GM12878 (cell line): ENCODE results near the gene POU2AF1. TPM values are rescaled to one million over a fixed set of nuclear protein-coding genes. Genes with fewer than 3 reads are reported as not detected.

Experiments used
- BCL11A ChIP-seq: IDR thresholded peaks from 2 replicates; pipeline ENCODE4 v1.6.1; 2011; ENCODE audit warnings: low read depth, low read length
- BHLHE40 ChIP-seq, 2 experiments: fragments of 450-650 bp in 1 of 2; IDR thresholded peaks; 2 replicates each; pipeline ENCODE4 v1.6.1; 2011 to 2017; ENCODE audit warnings: low read depth in 2 of 2, borderline replicate concordance in 1 of 2, improper control_type of control experiment in 1 of 2, low read length in 1 of 2, mild to moderate bottlenecking in 1 of 2
- CBX3 ChIP-seq: fragments of 200-600 bp; sonication (generic); IDR thresholded peaks from 2 replicates; pipeline ENCODE4 v1.6.1; 2016; ENCODE audit warnings: low read depth, borderline replicate concordance
- DPF2 ChIP-seq: fragments of 450-650 bp; IDR thresholded peaks from 2 replicates; pipeline ENCODE4 v1.6.1; 2017; ENCODE audit warnings: mild to moderate bottlenecking
- EED ChIP-seq: sonication (generic); IDR thresholded peaks from 2 replicates; pipeline ENCODE4 v1.6.1; 2016; ENCODE audit warnings: antibody characterized with exemption, low read depth
- ETV6 ChIP-seq, 2 experiments: fragments of 450-650 bp in 1 of 2; IDR thresholded peaks in 1 of 2; conservative IDR thresholded peaks in 1 of 2; 2 replicates each; pipeline ENCODE4 v1.6.1; 2014; ENCODE audit warnings: antibody characterized with exemption in 1 of 2, borderline replicate concordance in 1 of 2, low read depth in 1 of 2, mild to moderate bottlenecking in 1 of 2, moderate library complexity in 1 of 2
- HDAC2 ChIP-seq: fragments of 200-600 bp; sonication (generic); IDR thresholded peaks from 2 replicates; pipeline ENCODE4 v1.6.1; 2017
- HDAC6 ChIP-seq: fragments of 200-600 bp; sonication (generic); IDR thresholded peaks from one replicate; pipeline ENCODE4 v1.8.0; 2017; ENCODE audit warnings: antibody characterized with exemption; ENCODE audit not compliant: unreplicated experiment
- HDGF ChIP-seq: fragments of 450-650 bp; IDR thresholded peaks from 2 replicates; pipeline ENCODE4 v1.6.1; 2016; ENCODE audit warnings: antibody characterized with exemption
- IKZF2 ChIP-seq, 2 experiments: fragments of 450-650 bp; IDR thresholded peaks; 2 replicates each; pipeline ENCODE4 v1.6.1; 2017; ENCODE audit warnings: mild to moderate bottlenecking in 2 of 2, moderate library complexity in 2 of 2
- IRF4 ChIP-seq: IDR thresholded peaks from 2 replicates; pipeline ENCODE4 v1.6.1; 2011; ENCODE audit warnings: low read depth, low read length
- JUND ChIP-seq: IDR thresholded peaks from 2 replicates; pipeline ENCODE4 v1.6.1; 2012; ENCODE audit warnings: low read depth, mild to moderate bottlenecking, low read length, improper control_type of control experiment, moderate library complexity
- MXI1 ChIP-seq: fragments of 150-350 bp; IDR thresholded peaks from 2 replicates; pipeline ENCODE4 v1.6.1; 2011; ENCODE audit warnings: low read depth, mild to moderate bottlenecking, inconsistent platforms, low read length, improper control_type of control experiment
- POLR2A ChIP-seq: IDR thresholded peaks from 2 replicates; pipeline ENCODE4 v1.6.1; 2011; ENCODE audit warnings: low read depth, mild to moderate bottlenecking, low read length
- RAD21 ChIP-seq: IDR thresholded peaks from 2 replicates; pipeline ENCODE4 v1.6.1; 2011; ENCODE audit warnings: mild to moderate bottlenecking, low read depth, low read length, moderate library complexity; ENCODE audit not compliant: insufficient read depth
- SKIL ChIP-seq: fragments of 450-650 bp; IDR thresholded peaks from 2 replicates; pipeline ENCODE4 v1.6.1; 2017; ENCODE audit warnings: mild to moderate bottlenecking, low read depth, inconsistent platforms; ENCODE audit not compliant: poor library complexity, severe bottlenecking
- USF1 ChIP-seq: IDR thresholded peaks from 2 replicates; pipeline ENCODE4 v1.6.1; 2011; ENCODE audit warnings: borderline replicate concordance, low read depth, mild to moderate bottlenecking, moderate library complexity, mixed read lengths, low read length; ENCODE audit not compliant: insufficient read depth; ENCODE audit errors: extremely low read length
- YY1 ChIP-seq: IDR thresholded peaks from 2 replicates; pipeline ENCODE4 v1.6.1; 2011; ENCODE audit warnings: low read depth, mild to moderate bottlenecking, low read length
- ZNF24 ChIP-seq: fragments of 450-650 bp; IDR thresholded peaks from 2 replicates; pipeline ENCODE4 v1.6.1; 2017; ENCODE audit warnings: antibody characterized with exemption, mild to moderate bottlenecking
- polyA plus RNA-seq, 11 experiments: library from polyadenylated mRNA; depleted of rRNA in 4 of 11; unstranded in 6 of 11; stranded (reverse) in 5 of 11; fragments of >200 nt; fragmentation: Nextera tagmentation in 4 of 11; fragmentation: Illumina TruSeq in 1 of 11; extraction: Ambion mirVana in 4 of 11; extraction: Trizol in 1 of 11; gene quantifications; 1 replicate in 1 of 11; 2 replicates in 10 of 11; pipeline versions ENCODE4 v1.2.1 to v1.2.3, GENCODE V29; 2011 to 2016; ENCODE audit warnings: inconsistent platforms in 2 of 11, missing spikeins in 2 of 11, low read depth in 1 of 11
- total RNA-seq, 4 experiments: library from RNA; depleted of rRNA in 3 of 4; stranded (reverse); fragments of >200 nt in 3 of 4; fragmentation: Illumina TruSeq in 1 of 4; extraction: Trizol in 1 of 4; gene quantifications; 2 replicates each; pipeline versions ENCODE4 v1.2.1 to v1.2.3, GENCODE V29; 2013 to 2021
- TF ChIP-seq, protein P1 (sequence below): IDR thresholded peaks from 2 replicates; pipeline ENCODE4 v1.6.1; 2011; ENCODE audit warnings: mild to moderate bottlenecking, low read depth, low read length, moderate library complexity; ENCODE audit not compliant: insufficient replicate concordance
- TF ChIP-seq, protein P2 (sequence below): fragments of 450-650 bp; IDR thresholded peaks from 2 replicates; pipeline ENCODE4 v1.6.1; 2017; ENCODE audit warnings: low read depth, mild to moderate bottlenecking, moderate library complexity
- TF ChIP-seq, protein P3 (sequence below): fragments of 450-650 bp; IDR thresholded peaks from 2 replicates; pipeline ENCODE4 v1.6.1; 2017; ENCODE audit warnings: borderline replicate concordance

The POU2AF1 gene
- total and polyA plus RNA-seq, 10 of the 15 experiments (the other 5 are each of a cell fraction or from before 2014, with no cell fraction given) = 13.1 to 169 (median 75.5) TPM

GRCh38 chr11:111409915-111410314 is 30.8 kb upstream of the POU2AF1 start (continued):
- TF ChIP-seq, protein P1, sequence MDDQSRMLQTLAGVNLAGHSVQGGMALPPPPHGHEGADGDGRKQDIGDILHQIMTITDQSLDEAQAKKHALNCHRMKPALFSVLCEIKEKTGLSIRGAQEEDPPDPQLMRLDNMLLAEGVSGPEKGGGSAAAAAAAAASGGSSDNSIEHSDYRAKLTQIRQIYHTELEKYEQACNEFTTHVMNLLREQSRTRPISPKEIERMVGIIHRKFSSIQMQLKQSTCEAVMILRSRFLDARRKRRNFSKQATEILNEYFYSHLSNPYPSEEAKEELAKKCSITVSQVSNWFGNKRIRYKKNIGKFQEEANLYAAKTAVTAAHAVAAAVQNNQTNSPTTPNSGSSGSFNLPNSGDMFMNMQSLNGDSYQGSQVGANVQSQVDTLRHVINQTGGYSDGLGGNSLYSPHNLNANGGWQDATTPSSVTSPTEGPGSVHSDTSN = no peak
- TF ChIP-seq POLR2A (no peak), JUND (peak; percentile 72; the same call in 1 of the 2 replicates), DPF2 (peak; percentile 34; the same call in 1 of the 2 replicates), CBX3 (no peak), HDAC6 (no peak), IRF4 (peak; percentile 79), HDGF (no peak), ETV6 (conservative IDR thresholded peaks at IDR 0.05 in 1 of 2, IDR thresholded peaks at IDR 0.05 in 1 of 2; ENCODE audit: borderline replicate concordance in 1 of 2, low read depth in 1 of 2) (peak in 1 of 2 experiments; percentile 73; a peak in 1 of 4 replicates), HDAC2 (no peak), BHLHE40 (IDR thresholded peaks at IDR 0.05; ENCODE audit: borderline replicate concordance in 1 of 2, low read depth in 2 of 2, low read length in 1 of 2) (0 out of 4 replicates have a peak, but pooled peaks of 1 of the 2 experiments have one; percentile 13), MXI1 (no peak), RAD21 (no peak), EED (peak; percentile 78), USF1 (no peak), SKIL (peak; percentile 23), YY1 (0 out of 2 replicates have a peak, but pooled peaks have one; percentile 17), ZNF24 (no peak), BCL11A (peak; percentile 66; the same call in 1 of the 2 replicates), IKZF2 (IDR thresholded peaks at IDR 0.05) (peak in 1 of 2 experiments; percentile 49; a peak in 3 of 4 replicates)
- TF ChIP-seq, protein P2, sequence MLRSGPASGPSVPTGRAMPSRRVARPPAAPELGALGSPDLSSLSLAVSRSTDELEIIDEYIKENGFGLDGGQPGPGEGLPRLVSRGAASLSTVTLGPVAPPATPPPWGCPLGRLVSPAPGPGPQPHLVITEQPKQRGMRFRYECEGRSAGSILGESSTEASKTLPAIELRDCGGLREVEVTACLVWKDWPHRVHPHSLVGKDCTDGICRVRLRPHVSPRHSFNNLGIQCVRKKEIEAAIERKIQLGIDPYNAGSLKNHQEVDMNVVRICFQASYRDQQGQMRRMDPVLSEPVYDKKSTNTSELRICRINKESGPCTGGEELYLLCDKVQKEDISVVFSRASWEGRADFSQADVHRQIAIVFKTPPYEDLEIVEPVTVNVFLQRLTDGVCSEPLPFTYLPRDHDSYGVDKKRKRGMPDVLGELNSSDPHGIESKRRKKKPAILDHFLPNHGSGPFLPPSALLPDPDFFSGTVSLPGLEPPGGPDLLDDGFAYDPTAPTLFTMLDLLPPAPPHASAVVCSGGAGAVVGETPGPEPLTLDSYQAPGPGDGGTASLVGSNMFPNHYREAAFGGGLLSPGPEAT = no peak
- TF ChIP-seq, protein P3, sequence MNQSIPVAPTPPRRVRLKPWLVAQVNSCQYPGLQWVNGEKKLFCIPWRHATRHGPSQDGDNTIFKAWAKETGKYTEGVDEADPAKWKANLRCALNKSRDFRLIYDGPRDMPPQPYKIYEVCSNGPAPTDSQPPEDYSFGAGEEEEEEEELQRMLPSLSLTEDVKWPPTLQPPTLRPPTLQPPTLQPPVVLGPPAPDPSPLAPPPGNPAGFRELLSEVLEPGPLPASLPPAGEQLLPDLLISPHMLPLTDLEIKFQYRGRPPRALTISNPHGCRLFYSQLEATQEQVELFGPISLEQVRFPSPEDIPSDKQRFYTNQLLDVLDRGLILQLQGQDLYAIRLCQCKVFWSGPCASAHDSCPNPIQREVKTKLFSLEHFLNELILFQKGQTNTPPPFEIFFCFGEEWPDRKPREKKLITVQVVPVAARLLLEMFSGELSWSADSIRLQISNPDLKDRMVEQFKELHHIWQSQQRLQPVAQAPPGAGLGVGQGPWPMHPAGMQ = no peak
